Amniotic epithelial cell (primary cell): ENCODE measurements around the gene ABCC8.

Source experiments
- DNase-seq: peaks from one replicate; pipeline ENCODE4 v3.0.0-alpha.2; 2010; ENCODE audit warnings: low read depth

The ABCC8 gene

GRCh38 chr11:17476317-17477083 is at the start of gene ABCC8:
TSS of gene ABCC8 (minus strand) at chr11:17476845. CDS start at chr11:17476776, 69 bp downstream.
- DNase-seq, result no peak

GRCh38 chr11:17526326-17526725 is 49.7 kb upstream of the ABCC8 start:
- no peak for DNase-seq

GRCh38 chr11:17525570-17525969 is 48.9 kb upstream of the ABCC8 start:
- no peak for DNase-seq

- no peak for DNase-seq
These were observed 47.6 kb upstream of the ABCC8 start for GRCh38 chr11:17524221-17524620.

- no peak for DNase-seq
These were observed 46.0 kb upstream of the ABCC8 start for GRCh38 chr11:17522655-17523054.

GRCh38 chr11:17521106-17521900 is 44.7 kb upstream of the ABCC8 start:
- no peak for DNase-seq

GRCh38 chr11:17519061-17519885 is 42.6 kb upstream of the ABCC8 start:
- DNase-seq, result no peak

- DNase-seq, result no peak
These were observed 41.7 kb upstream of the ABCC8 start for GRCh38 chr11:17518366-17518765.

- DNase-seq, result no peak
These were observed 40.5 kb upstream of the ABCC8 start for GRCh38 chr11:17517186-17517585.

GRCh38 chr11:17516551-17517150 is 40.0 kb upstream of the ABCC8 start:
- no peak for DNase-seq

- DNase-seq, result no peak
These were observed 39.0 kb upstream of the ABCC8 start for GRCh38 chr11:17515443-17516176.

GRCh38 chr11:17514476-17514875 is 37.8 kb upstream of the ABCC8 start:
- no peak for DNase-seq

- DNase-seq, result peak; percentile 74
These were observed 37.2 kb upstream of the ABCC8 start for GRCh38 chr11:17513853-17514252.

- DNase-seq, result no peak
These were observed 35.5 kb upstream of the ABCC8 start for GRCh38 chr11:17512101-17512500.

- no peak for DNase-seq
These were observed 34.9 kb upstream of the ABCC8 start for GRCh38 chr11:17511571-17511970.

GRCh38 chr11:17510507-17511206 is 34.0 kb upstream of the ABCC8 start:
- DNase-seq, result no peak

GRCh38 chr11:17508791-17509190 is 32.1 kb upstream of the ABCC8 start:
- DNase-seq, result no peak

- peak; percentile 28 for DNase-seq
These were observed 31.7 kb upstream of the ABCC8 start for GRCh38 chr11:17508306-17508705.

GRCh38 chr11:17507773-17508172 is 31.1 kb upstream of the ABCC8 start:
- DNase-seq, result no peak

- DNase-seq, result no peak
These were observed 30.3 kb upstream of the ABCC8 start for GRCh38 chr11:17506942-17507341.

- no peak for DNase-seq
These were observed 29.7 kb upstream of the ABCC8 start for GRCh38 chr11:17506314-17506713.
